B cell (primary cell): ENCODE results near the gene HOXD10. TPM values are rescaled to one million over a fixed set of nuclear protein-coding genes. Genes with fewer than 3 reads are reported as not detected.

ENCODE experiments used
- ATAC-seq: fragments of 200-7000 bp; cut with Tn5 transposase; one replicate; pipeline ENCODE4 v1.10.0; 2021; ENCODE audit warnings: low read depth, mild to moderate bottlenecking, moderate number of reproducible peaks, moderate library complexity
- CTCF ChIA-PET: fragments of 350-600 bp; sonication (Branson Sonifier 250); formaldehyde crosslinking; loops from one replicate; lab custom pipeline; 2021; ENCODE audit warnings: antibody characterized with exemption, inconsistent platforms; lab: Charles Lee
- POLR2A ChIA-PET: fragments of 350-600 bp; sonication (Branson Sonifier 250); formaldehyde crosslinking; loops from one replicate; lab custom pipeline; 2021; ENCODE audit warnings: antibody characterized with exemption; lab: Charles Lee
- DNase-seq: peaks from one replicate; pipeline ENCODE4 v3.0.0; 2013
- H2AFZ ChIP-seq: 2 replicates; pipeline ENCODE4 v1.6.1; 2012; ENCODE audit warnings: mild to moderate bottlenecking, low read depth, low read length; ENCODE audit not compliant: insufficient read depth, poor library complexity, severe bottlenecking
- H3K27ac ChIP-seq, 2 donors: 1 replicate in 1 of 2; 2 replicates in 1 of 2; pipeline ENCODE4 v1.5.1; 2012 to 2013; ENCODE audit warnings: low read length in 2 of 2, mild to moderate bottlenecking in 2 of 2, moderate library complexity in 1 of 2
- H3K27me3 ChIP-seq, 4 experiments: fragments of 200-600 bp in 1 of 4; sonication (generic) in 1 of 4; replicated peaks in 1 of 4; 1 replicate in 2 of 4; 2 replicates in 2 of 4; pipeline versions ENCODE4 v1.6.1 to v1.7.0; 2013 to 2016; ENCODE audit warnings: low read length in 3 of 4, mild to moderate bottlenecking in 2 of 4, mixed read lengths in 1 of 4, moderate library complexity in 1 of 4; ENCODE audit not compliant: insufficient read depth in 4 of 4, control insufficient read depth in 3 of 4; ENCODE audit errors: control extremely low read depth in 1 of 4
- H3K36me3 ChIP-seq, 2 experiments: replicated peaks in 1 of 2; 1 replicate in 1 of 2; 2 replicates in 1 of 2; pipeline versions ENCODE4 v1.6.1 to v1.7.1; 2013; ENCODE audit warnings: low read length in 1 of 2; ENCODE audit not compliant: insufficient read depth in 2 of 2, control insufficient read depth in 1 of 2; ENCODE audit errors: control extremely low read depth in 1 of 2, extremely low read depth in 1 of 2
- H3K4me1 ChIP-seq, 2 donors: fragments of 200-600 bp in 1 of 2; sonication (generic) in 1 of 2; 1 replicate in 1 of 2; 2 replicates in 1 of 2; pipeline versions ENCODE4 v1.5.1 to v1.6.1; 2013 to 2017; ENCODE audit warnings: low read length in 2 of 2; ENCODE audit not compliant: control insufficient read depth in 2 of 2, insufficient read depth in 2 of 2
- H3K4me2 ChIP-seq: replicated peaks from 2 replicates; pipeline ENCODE3; 2012; ENCODE audit warnings: mild to moderate bottlenecking, low read depth, low read length; ENCODE audit not compliant: poor library complexity, severe bottlenecking
- H3K4me3 ChIP-seq, 5 experiments: fragments of 200-600 bp in 1 of 5; sonication (generic) in 1 of 5; 1 replicate in 3 of 5; 2 replicates in 2 of 5; pipeline versions ENCODE4 v1.5.1 to v1.7.0; 2011 to 2016; ENCODE audit warnings: low read length in 4 of 5, mild to moderate bottlenecking in 4 of 5, low read depth in 2 of 5, control low read depth in 1 of 5, moderate library complexity in 1 of 5; ENCODE audit not compliant: insufficient read depth in 1 of 5; ENCODE audit errors: control extremely low read depth in 1 of 5, extremely low read depth in 1 of 5
- H3K79me2 ChIP-seq: fragments of 200-600 bp; sonication (generic); one replicate; pipeline ENCODE4 v1.6.0; 2016; ENCODE audit warnings: low read length; ENCODE audit not compliant: control insufficient read depth, insufficient read depth
- H3K9ac ChIP-seq: fragments of 200-600 bp; sonication (generic); 2 replicates; pipeline ENCODE4 v1.6.1; 2017; ENCODE audit warnings: mild to moderate bottlenecking, low read length, moderate library complexity
- H3K9me3 ChIP-seq, 3 donors: one replicate each; pipeline versions ENCODE4 v1.6.1 to v1.7.1; 2013; ENCODE audit warnings: low read length in 2 of 3; ENCODE audit not compliant: control insufficient read depth in 2 of 3, insufficient read depth in 1 of 3; ENCODE audit errors: control extremely low read depth in 1 of 3
- H4K20me1 ChIP-seq: 2 replicates; pipeline ENCODE4 v1.6.0; 2012; ENCODE audit warnings: mild to moderate bottlenecking, low read length; ENCODE audit not compliant: insufficient read depth, control insufficient read depth, poor library complexity, severe bottlenecking
- H3K27ac Mint-ChIP-seq: one replicate; pipeline ENCODE4 v1.8.0; 2021; ENCODE audit warnings: mixed read lengths
- H3K27me3 Mint-ChIP-seq: one replicate; pipeline ENCODE4 v1.8.0; 2021; ENCODE audit warnings: mixed read lengths
- H3K4me1 Mint-ChIP-seq: one replicate; pipeline ENCODE4 v1.8.0; 2021; ENCODE audit warnings: mixed read lengths
- H3K4me3 Mint-ChIP-seq: one replicate; pipeline ENCODE4 v1.8.0; 2021; ENCODE audit warnings: mixed read lengths
- H3K9me3 Mint-ChIP-seq: one replicate; pipeline ENCODE4 v1.8.0; 2022; ENCODE audit warnings: mixed read lengths; ENCODE audit not compliant: insufficient read depth
- CTCF ChIP-seq: fragments of 200-600 bp; IDR thresholded peaks from one replicate; pipeline ENCODE4 v1.8.0; 2022; ENCODE audit warnings: antibody characterized with exemption, mild to moderate bottlenecking
- EZH2 ChIP-seq: IDR thresholded peaks from 2 replicates; pipeline ENCODE4 v1.6.1; 2012; ENCODE audit warnings: borderline replicate concordance, low read depth, mild to moderate bottlenecking, moderate library complexity, low read length; ENCODE audit not compliant: insufficient read depth, poor library complexity, severe bottlenecking
- WGBS: methylation state at CpG from one replicate; pipeline ENCODE4 v1.1.5; 2013; ENCODE audit warnings: missing lambda C conversion rate; ENCODE audit not compliant: insufficient coverage; 5-methylcytosine and 5-hydroxymethylcytosine counted together
- intact Hi-C: fragments of 100-400 bp; cut with micrococcal nuclease; formaldehyde crosslinking; loops from one replicate; pipeline ENCODE4 v1.10.0; 2022
- polyA plus RNA-seq: library from polyadenylated mRNA; depleted of rRNA; stranded (reverse); fragments of >200 nt; gene quantifications from 2 replicates; pipeline ENCODE4 v1.2.3, GENCODE V29; 2012
- total RNA-seq, 2 donors: library from RNA; stranded (reverse); fragments of 120-200 nt in 1 of 2; gene quantifications; 1 replicate in 1 of 2; 2 replicates in 1 of 2; pipeline versions ENCODE4 v1.2.3 to v1.2.4, GENCODE V29; 2013 to 2022

HOXD10 gene
- total and polyA plus RNA-seq, 2 donors (not counting 1 experiment from before 2014, with no cell fraction given): not detected

- Mint-ChIP-seq H3K4me3 (no peak overlapping the region), H3K27me3 (peaks cover 78% of the 10 kb centered on the region), H3K27ac (no peak overlapping the region), H3K9me3 (peaks cover 3% of the 10 kb centered on the region), H3K4me1 (peaks cover 5% of the 10 kb centered on the region)
- Histone ChIP-seq H2AFZ (no peak overlapping the region), H3K4me2 (no peak overlapping the region), H3K27ac (no peak overlapping the region), H3K4me3 (no peak overlapping the region), H3K4me1 (peaks cover 3 to 18% of the 10 kb centered on the region in 2 donors), H3K9ac (no peak overlapping the region), H3K9me3 (peaks cover 0 to 31% (median 7%) of the 10 kb centered on the region in 3 donors), H3K27me3 (peaks cover 1 to 86% (median 68%) of the 10 kb centered on the region in 4 experiments), H4K20me1 (no peaks in the 10 kb centered on the region), H3K79me2 (no peaks in the 10 kb centered on the region), H3K36me3 (no peaks in the 10 kb centered on the region)
- no peak for TF ChIP-seq CTCF
- no peak for TF ChIP-seq EZH2
- intact Hi-C loops: loop anchor here (5.0 kb wide), 1 partner anchor 57 kb away; no protein-coding TSS in a partner anchor
- ChIA-PET CTCF (interaction anchor here (1.0 kb wide), 1 partner anchor 21 kb away, joined by 3 read pairs; no protein-coding TSS in a partner anchor), POLR2A (no interaction called here)
- no peak for DNase-seq
- 22% methylated on average over 4 of the region's 7 CpGs for WGBS
- no peak for ATAC-seq
Measured at GRCh38 chr2:176074919-176075425, 41.6 kb upstream of the HOXD10 start.

DNA sequence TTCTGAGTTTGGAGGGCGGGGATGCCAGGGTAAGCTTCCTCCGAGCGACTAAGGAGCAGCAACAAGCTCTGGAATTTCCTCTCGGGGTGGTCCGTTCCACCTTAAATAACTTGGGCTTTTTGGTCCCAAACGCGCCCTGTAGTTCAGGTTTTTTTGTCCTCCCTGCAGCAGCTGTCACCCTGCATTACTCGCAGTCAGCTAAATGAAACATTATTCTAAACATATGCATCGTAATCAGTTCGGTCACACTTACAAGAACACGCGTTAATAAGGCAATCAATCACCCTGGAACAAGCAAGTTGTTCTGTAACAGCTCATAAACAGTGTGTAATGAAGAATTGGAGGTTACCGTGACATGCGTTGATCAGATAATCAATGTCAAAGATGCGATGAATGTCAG, 41.1 kb upstream of the HOXD10 start:
- H3K4me1 Mint-ChIP-seq: peaks cover 5% of the 10 kb centered on the region
- Histone ChIP-seq H3K4me2 (no peak overlapping the region), H2AFZ (no peak overlapping the region), H3K27ac (no peak overlapping the region), H3K9me3 (peaks cover 0 to 33% (median 7%) of the 10 kb centered on the region in 3 donors), H3K79me2 (no peaks in the 10 kb centered on the region), H3K4me1 (peaks cover 3 to 18% of the 10 kb centered on the region in 2 donors), H3K9ac (no peak overlapping the region), H3K4me3 (no peak overlapping the region), H3K36me3 (no peaks in the 10 kb centered on the region), H3K27me3 (peaks cover 1 to 84% (median 65%) of the 10 kb centered on the region in 4 experiments), H4K20me1 (no peaks in the 10 kb centered on the region)
- H3K27ac Mint-ChIP-seq: no peak overlapping the region
- intact Hi-C loops: loop anchor here (5.0 kb wide), 1 partner anchor 57 kb away; no protein-coding TSS in a partner anchor
- H3K9me3 Mint-ChIP-seq: peaks cover 3% of the 10 kb centered on the region
- H3K4me3 Mint-ChIP-seq: no peak overlapping the region
- peaks cover 73% of the 10 kb centered on the region for H3K27me3 Mint-ChIP-seq
- ChIA-PET POLR2A (no interaction called here), CTCF (interaction anchor here (1.0 kb wide), 1 partner anchor 21 kb away, joined by 3 read pairs; no protein-coding TSS in a partner anchor)
- no peak for ATAC-seq
- 13% methylated on average over 10 of the region's 15 CpGs for WGBS
- peak; percentile 28 for DNase-seq
- TF ChIP-seq EZH2 (no peak), CTCF (no peak)
